ENCODE measurements around the gene PSMC4.
"Not testable (repeated sequence)": the region's sequence is repeated elsewhere in the genome, so short reads cannot be mapped to it uniquely, and the experiment has no call there.

Gene PSMC4

GRCh38 chr19:39949026-39949747 lies 21.8 kb upstream of the PSMC4 start:
- no peak for DNase-seq

GRCh38 chr19:39951065-39951650 lies 19.8 kb upstream of the PSMC4 start:
- no peak for DNase-seq

- no peak for DNase-seq
These were observed 19.3 kb upstream of the PSMC4 start for GRCh38 chr19:39951686-39952085.

GRCh38 chr19:39953915-39954314 lies 17.1 kb upstream of the PSMC4 start:
- no peak for DNase-seq

- not testable (repeated sequence) for DNase-seq
These were observed 13.1 kb upstream of the PSMC4 start for GRCh38 chr19:39957886-39958285.

GRCh38 chr19:39958942-39959341 lies 12.0 kb upstream of the PSMC4 start:
- DNase-seq: not testable (repeated sequence)

GRCh38 chr19:39959407-39959806 lies 11.6 kb upstream of the PSMC4 start:
- not testable (repeated sequence) for DNase-seq

- DNase-seq: no peak
These were observed 7.1 kb upstream of the PSMC4 start for GRCh38 chr19:39963898-39964297.

GRCh38 chr19:39966617-39967016 lies 4.3 kb upstream of the PSMC4 start:
- no peak for DNase-seq

GRCh38 chr19:39967561-39967960 lies 3.4 kb upstream of the PSMC4 start:
- no peak for DNase-seq

- no peak for DNase-seq
These were observed 2.2 kb upstream of the PSMC4 start for GRCh38 chr19:39968789-39969188.

GRCh38 chr19:39969266-39969665 lies 1.7 kb upstream of the PSMC4 start:
- DNase-seq: no peak

- peak; percentile 19 for DNase-seq
These were observed 1.1 kb upstream of the PSMC4 start for GRCh38 chr19:39969681-39970424.

GRCh38 chr19:39970425-39970674 lies 615 bp upstream of the PSMC4 start:
- no peak for DNase-seq

- DNase-seq: no peak
These were observed 543 bp downstream of the PSMC4 start for GRCh38 chr19:39971380-39972035.

- no peak for DNase-seq
These were observed 3.6 kb downstream of the PSMC4 start for GRCh38 chr19:39974377-39975155.

GRCh38 chr19:39982883-39983282 lies 11.9 kb downstream of the PSMC4 start:
- DNase-seq: no peak

GRCh38 chr19:39983695-39984300 lies 12.8 kb downstream of the PSMC4 start:
- DNase-seq: no peak

- DNase-seq: no peak
These were observed 15.7 kb downstream of the PSMC4 start for GRCh38 chr19:39986643-39987042.

GRCh38 chr19:39987167-39987566 lies 16.2 kb downstream of the PSMC4 start:
- DNase-seq: no peak

- no peak for DNase-seq
These were observed 16.6 kb downstream of the PSMC4 start for GRCh38 chr19:39987596-39987995.

- DNase-seq: no peak
These were observed 22.6 kb downstream of the PSMC4 start for GRCh38 chr19:39993605-39994004.

- DNase-seq: no peak
These were observed 23.4 kb downstream of the PSMC4 start for GRCh38 chr19:39994361-39994760.
